ENCODE measurements around the gene NPC1.

Gene NPC1

DNA sequence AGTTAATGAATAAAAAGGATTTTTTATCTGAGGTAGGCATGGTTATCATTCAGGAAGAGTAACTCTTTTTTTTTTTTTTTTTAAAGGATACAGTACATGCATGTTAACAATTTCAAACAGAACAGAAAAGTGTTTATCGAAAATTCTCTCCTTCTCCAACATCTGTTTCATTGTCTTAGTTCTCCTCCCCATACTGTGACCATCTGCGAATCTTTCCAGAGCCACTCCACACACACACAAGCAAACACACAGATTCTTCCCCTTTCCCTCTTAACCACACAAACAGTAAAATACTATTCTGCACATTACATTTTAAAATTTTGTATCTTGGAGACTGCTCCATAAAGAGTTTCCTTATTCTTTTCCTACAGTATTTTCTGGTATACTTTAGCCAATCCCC lies 38.0 kb downstream of the NPC1 start:
- DNase-seq (ENCODE audit: low read depth) = no peak

DNA sequence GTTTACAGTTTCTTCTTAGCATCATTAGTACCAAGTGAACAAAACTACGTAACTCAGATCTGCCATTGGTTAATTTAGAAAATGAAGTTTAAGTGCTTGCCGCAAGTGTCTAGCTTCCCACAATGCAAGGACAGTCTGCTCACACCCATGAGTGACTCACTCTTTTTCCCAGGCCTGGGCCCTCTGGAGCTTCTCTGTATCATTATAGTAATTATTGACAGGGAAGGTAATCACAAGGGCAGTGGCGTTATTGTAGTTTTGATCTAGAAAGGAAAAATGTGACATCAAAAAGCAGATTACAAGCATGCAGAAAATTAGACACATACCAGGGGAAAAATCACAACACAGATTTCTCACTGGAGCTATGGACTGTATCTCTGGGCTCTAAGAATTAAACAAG lies 38.5 kb downstream of the NPC1 start:
- DNase-seq (ENCODE audit: low read depth) = peak; percentile 46

DNA sequence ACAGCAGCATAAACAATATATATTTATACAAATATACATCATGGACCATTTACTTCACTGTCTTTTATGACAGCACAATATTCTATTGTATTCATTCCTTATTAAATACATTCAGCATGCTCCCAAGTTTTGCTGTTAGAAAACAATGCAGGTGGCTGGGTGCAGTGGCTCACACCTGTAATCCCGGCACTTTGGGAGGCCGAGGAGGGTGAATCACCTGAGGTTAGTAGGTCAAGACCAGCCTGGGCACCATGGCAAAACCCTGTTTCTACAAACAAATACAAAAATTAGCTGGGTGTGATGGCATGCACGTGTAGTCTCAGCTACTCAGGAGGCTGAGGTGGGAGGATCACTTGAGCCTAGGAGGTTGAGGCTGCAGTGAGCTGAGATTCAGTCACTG lies 39.0 kb downstream of the NPC1 start:
- DNase-seq (ENCODE audit: low read depth) = no peak

DNA sequence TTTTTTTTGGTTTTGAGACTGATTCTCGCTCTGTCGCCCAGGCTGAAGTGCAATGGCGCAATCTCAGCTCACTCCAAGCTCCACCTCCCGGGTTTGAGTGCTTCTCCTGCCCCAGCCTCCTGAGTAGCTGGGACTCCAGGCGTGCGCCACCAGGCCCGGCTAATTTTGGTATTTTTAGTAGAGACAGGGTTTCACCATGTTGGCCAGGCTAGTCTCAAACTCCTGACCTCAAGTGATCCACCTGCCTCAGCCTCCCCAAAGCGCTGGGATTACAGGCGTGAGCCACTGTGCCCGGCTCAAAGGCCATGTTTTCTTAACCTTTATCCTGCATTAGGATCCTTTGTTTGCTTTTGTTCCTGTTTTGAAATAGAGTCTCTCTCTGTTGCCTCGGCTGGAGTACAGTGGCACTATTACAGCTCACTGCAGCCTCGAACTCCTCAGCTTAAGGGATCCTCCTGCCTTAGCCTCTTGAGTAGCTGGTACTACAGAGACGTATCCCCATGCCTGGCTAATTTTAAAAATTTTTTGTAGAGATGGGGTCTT lies 41.0 kb downstream of the NPC1 start:
- DNase-seq (ENCODE audit: low read depth) = no peak

DNA sequence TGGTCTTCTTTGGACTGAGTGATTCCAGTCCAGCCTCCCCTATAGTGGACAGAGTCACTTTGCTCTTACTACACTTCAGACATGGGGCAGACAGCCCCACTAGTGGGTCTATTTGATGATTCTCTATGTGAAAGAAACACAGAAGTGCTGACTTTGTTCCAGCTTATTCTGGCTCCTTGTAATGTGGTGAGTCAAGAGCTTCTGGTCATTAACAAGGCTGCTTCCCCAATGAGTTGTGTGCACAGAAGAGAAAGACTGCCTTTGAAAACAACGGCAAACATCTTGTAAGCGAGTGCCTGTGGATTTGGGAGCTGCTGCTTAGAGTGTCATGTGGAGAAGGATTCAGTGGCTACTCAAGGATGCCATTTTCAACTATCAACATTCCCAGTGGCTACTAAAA lies 43.8 kb downstream of the NPC1 start:
- DNase-seq (ENCODE audit: low read depth) = no peak

DNA sequence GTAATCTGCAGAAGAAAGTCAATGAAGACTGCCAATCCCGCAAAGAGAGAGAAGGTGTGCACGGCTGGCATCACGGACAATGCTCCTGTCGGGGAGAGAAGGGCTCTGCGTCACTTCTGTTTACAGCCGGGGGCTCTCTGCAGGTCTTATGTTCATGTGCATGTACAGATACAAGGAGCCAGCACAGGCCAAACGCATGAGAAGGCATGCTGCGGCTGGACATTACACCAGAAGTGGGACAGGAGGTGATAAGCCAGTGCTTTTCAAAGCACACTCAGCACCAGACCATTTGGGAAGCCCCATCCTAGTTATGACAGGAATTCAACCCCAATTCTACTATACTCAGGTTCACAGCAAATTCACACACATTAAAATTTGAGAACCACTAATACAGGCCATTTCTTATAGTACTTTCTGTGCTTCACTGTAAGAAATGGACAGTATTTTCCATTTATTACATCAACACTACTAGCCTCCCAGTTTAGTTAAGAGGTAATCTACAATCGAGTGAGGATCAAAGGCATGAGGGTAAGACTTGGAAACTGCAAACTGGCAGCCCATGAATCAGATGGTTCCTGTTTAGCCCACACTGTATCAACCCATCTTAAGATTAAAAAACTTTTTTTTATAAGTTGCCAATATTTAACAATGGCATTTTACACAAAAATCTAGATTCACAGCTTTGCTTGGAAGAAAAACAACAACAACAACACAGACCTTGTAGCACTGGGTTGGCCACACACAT lies 44.8 kb downstream of the NPC1 start:
- DNase-seq (ENCODE audit: low read depth) = no peak

DNA sequence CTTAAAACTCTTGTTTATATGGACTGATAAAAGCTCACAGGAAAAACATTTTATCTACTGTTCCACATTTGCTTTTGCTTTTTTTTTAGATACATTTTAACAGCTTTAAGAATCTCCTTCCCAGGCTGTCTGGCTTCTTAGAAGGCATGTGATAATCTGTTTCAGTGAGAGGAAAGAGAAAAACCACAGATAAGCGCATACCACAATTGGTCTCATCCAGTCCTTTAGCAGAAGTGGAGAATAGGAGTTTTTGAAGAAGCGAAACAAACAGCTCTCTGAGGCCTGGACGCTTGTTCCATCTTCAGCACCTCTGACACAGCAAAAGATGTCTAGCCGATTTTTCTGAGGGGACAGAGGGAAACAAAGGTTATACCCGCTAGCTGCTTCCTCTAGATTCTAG lies 45.4 kb downstream of the NPC1 start:
- DNase-seq (ENCODE audit: low read depth) = no peak

DNA sequence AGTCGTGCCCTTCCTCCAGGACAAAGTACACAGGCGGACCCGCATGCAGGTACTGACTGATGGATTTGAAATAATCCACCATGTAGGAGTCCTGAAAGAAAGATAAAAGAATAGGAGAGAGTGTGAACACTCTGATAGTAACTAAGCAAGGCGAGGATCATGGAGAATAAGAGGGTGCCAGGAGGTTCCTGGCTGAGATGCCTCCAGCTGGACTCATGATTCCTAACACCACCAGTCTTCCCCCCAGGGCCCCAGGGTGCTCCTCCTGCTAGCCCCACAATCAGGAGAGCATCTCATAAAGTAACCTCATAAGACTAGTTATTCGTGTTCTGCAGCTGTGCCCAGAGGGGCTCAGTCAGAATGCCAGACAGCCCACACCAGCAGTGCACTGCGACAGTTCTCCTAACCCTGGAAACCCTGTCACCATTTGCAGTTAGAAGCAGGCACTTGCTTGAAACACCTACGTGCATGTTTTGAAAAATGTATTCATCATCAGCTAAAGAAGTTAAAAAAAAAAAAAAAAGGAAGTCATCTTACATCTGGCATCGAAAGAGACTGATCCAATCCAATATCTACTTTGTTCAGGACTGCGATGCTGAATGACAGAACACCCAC lies 46.3 kb downstream of the NPC1 start:
- DNase-seq (ENCODE audit: low read depth) = no peak

DNA sequence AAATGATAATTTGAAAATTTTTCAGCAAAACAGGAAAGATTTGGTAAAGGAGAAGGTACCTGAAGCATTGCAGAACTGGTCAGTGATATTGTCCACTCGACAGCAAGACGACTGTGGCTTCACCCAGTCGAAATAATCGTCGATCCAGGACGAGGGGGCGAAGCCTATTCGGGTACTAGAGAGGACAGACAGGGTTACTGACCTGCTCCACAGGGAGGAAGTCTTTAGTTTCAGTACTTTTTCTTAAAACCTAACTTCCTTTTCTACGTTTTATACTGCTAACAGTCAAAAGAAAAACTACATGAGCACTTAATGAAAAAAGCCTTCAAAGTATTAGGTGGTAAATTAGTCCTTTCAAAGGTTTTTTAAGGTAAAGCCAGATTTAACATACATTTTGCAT lies 47.0 kb downstream of the NPC1 start:
- no peak for DNase-seq (ENCODE audit: low read depth)

DNA sequence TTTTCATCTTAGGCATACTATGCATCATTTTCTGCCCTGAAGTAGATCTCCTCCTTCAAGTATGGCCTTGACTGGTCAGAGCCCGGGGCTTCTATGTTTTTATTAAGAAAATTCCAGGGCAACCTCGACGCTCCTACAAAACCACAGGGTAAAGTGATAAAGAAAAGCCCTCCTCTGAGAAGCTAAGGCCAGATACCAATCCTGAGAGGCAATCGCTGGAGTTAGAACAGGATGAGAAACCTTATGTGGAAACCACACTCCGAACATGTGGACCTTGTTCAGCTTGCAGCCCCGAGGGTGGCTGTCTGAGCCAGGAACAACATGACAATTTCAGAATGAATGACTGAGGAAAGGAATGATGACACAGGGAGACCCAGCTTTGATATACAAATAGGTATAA lies 47.4 kb downstream of the NPC1 start:
- DNase-seq (ENCODE audit: low read depth) = no peak

DNA sequence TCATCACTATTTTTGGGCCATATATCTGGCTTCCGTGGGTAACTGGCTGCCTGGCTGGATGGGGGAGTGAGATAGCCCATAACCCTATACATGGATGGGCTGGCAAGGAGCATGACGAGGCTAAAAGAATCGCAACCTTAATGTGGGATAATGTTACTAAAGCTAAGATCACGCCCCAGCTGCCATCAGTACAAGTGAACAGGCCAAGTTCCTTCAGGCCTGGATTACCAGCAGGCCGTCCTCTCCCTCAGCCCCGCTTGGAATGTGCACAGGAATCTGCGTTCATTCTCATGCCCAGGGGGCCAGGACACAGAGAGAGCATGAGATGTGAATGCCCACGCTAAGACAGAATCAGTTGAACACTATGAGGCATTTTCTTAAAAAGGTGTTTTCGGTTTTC lies 48.3 kb downstream of the NPC1 start:
- DNase-seq (ENCODE audit: low read depth) = no peak

DNA sequence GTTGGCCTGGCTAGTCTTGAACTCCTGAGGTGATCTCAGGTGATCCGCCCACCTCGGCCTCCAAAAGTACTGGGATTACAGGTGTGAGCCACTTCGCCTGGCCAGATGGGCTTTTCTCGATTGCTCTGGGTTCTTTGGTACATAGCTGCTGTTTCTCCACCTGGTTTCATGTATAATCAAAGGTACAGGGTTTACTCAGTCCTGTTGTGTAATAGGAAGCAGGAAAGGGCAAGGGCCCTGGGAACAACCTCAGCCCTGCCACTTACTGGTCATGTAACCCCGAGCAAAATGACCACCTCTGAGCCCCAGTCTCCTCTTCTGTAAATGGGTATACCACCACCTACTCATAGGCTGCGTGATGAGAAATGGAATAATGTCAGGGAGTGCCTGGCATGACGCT lies 49.0 kb downstream of the NPC1 start:
- no peak for DNase-seq (ENCODE audit: low read depth)

DNA sequence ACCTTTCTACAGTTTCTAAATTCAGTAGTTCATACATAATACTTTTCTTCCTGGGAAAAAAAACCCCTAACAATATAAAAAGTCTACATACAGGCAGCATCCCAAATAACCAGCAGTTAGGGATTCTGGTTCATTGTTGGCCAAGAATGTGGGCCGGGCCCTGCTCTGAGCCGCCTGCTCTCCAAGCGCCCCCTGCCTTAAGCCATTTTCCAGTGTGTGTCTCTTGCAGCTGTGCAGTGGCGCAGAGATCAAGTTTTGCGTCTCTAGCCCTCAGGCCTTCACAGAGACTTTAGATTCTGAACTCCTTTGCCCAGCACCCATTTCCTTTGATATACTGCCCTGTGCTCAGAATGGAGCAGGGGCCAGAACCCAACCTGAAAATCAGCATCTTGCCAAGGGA lies 50.1 kb downstream of the NPC1 start:
- no peak for DNase-seq (ENCODE audit: low read depth)

DNA sequence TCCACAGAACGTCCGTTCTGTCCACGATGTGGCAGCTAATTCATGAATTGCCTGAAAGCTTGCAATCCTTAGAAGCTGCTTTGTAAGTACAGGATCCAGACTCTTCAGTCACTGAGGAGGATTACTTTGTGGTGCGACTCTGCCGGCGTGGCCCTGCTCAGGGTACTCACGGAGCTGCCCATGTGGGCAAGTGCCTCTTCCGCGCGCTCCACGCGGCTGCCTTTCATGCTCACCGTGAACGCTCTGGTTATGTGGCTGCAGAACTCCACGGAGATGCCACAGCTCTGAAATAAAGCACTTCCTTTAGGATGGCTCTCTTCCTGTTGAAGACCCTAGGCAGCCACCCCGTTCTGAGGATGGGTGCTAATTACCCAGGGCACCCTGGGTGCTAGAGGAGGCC lies 52.0 kb downstream of the NPC1 start:
- DNase-seq (ENCODE audit: low read depth) = no peak

DNA sequence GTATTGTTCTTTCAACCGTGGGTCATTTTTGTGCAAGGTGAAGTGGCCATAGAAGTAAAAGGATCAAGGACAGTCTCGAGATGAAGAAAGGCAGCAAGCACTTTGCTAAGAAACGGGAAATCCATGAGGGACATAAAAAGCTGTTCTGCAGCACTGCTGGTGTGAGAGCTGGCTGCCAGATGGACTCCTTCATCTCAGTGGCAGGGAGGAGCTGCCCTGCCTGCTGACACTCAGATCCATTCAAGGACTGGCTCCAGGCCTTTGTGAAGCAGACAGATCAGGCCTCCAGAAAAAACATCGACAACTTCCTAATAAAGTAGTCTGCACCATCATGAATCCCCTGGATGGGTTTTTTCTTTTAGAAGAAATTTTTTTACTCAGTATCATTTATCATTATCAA lies 53.5 kb downstream of the NPC1 start:
- DNase-seq (ENCODE audit: low read depth) = no peak

DNA sequence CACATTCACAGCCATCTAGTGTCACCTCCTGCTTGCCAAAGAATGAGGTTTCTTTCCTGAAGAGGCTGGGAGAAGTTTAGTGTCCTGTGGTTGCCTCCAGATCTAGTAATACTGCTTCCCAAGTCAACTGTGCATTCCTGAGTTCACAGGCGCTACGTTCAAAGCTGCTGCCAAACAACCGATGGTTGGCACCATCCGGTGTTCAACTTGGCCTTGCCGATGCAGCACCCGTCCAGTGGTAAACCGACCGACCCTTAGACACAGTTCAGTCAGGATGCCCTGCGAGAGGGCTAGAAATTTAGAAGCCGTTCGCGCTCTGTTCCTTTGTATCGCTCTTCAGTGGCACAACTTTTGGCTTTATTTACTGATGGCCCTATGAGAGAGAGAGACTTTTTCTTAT lies 54.4 kb downstream of the NPC1 start:
- no peak for DNase-seq (ENCODE audit: low read depth)

DNA sequence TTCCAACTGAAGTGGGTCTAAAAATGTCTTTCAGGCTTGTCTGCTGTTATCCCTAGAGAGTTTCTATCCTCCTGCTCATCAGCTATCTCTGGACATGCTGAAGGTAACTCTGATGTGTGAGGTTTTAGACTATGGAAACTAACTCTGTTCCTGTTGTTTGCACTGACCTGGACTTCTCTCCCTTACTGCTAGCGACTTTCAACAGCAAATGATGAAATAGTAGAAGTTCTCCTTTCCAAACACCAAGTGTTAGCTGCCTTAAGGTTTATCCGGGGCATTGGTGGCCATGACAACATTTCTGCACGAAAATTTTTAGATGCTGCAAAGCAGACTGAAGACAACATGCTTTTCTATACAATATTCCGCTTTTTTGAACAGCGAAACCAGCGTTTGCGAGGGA lies 56.1 kb downstream of the NPC1 start:
- DNase-seq (ENCODE audit: low read depth) = no peak

DNA sequence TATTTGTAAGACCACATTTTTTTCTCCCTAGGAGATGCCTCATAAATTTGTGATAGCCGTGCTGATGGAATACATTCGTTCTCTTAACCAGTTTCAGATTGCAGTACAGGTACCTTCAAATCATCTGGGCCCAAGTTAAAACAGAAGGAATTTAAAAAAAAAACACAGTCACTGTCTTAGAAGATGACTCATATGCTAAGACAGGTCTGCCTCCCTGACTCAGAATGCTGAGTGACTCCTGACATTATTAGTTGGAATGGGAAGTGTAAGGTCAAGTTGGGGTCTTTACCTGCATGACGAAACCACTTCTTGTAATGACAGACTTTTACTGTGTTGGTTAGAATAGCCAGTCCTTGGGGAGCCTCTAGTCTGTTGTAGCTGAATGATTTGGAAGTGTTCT lies 56.7 kb downstream of the NPC1 start:
- peak; percentile 90 for DNase-seq (ENCODE audit: low read depth)

DNA sequence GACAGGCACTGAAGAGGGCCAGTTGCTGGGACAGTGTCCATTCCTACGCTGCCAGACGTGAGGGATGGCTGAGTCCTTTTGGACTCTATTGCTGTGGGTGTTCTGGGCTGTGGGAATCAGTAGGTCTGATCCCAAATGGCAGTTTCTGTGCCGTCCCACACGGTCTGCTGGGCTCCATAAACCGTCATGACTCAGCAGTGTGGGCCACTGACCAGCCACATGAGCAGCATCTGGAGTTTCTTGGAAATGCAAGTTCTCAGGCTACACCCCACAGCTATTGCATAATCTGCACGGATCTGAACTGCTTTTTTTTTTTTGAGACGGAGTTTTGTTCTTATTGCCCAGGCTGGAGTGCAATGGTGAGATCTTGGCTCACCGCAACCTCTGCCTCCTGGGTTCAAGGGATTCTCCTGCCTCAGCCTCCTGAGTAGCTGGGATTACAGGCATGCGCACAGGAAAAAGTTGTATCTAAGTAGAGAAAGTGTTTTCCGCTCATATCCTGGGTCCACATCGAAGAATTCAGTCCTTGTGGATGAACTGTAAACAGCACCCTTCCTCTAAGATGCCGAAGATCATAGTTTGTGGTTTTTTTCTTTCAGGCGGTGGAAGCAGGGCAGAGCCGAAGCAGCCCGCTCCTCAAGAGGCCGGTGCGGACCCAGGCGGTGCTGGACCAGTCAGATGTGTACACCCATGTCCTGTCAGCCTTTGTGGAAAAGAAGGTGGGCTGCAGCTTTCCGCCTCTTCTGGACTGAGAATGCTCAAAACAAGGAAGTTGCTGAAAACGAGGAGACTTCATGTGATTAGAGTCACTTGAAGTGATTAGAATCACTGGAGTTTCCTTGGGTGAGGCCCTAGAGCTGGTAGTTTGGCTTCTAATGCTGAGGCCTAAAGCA lies 57.5 kb downstream of the NPC1 start:
- DNase-seq (ENCODE audit: low read depth) = peak; percentile 53

DNA sequence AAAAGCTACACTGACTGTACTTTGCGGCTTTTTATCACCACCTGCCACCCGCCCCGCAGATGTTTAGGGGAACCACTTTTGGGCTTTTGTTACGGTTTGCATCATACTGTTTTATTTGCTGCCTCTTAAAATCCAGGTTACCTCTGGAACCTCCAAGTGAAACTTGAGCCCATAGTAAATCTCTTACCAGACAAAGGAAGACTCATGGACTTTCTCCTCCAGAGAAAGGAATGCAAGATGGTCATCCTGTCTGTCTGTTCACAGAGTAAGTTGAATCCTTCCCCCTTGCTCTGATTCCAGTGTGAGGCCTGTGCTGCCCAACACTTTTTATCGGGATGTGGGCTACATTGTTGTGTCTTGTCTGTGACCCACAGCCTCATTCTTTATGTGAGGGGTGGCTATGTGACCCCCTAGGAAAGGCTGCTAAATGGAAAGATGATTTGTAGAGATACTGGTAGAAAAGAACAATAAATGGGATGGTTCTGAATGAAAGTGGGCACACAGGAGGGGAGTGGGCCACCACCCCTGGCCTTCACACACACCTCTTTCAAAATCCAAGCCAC lies 59.7 kb downstream of the NPC1 start:
- no peak for DNase-seq (ENCODE audit: low read depth)

DNA sequence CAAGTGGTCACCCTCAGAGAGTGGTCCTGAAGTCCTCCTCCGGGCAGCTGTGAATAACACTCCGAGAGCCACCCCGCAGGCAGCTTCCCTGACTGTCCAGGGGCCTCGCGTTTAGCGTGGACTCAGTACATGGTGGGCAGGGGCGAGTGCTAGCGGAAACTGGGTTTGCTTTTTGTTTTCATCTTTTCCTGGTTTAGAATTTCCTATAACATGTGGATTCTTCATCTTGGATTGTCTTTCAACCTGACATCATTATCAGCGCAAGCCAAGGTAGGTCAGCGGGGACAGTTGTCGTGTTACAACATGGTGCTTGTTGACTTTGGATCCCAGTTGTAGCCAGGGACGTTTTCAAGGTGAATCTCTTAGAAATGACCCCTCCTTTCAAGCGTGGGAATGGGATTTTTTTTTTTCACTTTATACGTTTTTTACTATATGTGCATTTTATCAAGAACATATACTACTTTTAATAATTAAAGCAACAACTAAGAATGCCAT lies 62.0 kb downstream of the NPC1 start:
- DNase-seq (ENCODE audit: low read depth) = no peak
